Vagina (tissue), 2 donors: Measurements from ENCODE around the gene SCAMP5. TPM values are rescaled to one million over a fixed set of nuclear protein-coding genes. Genes with fewer than 3 reads are reported as not detected.

Source experiments
- DNase-seq, 2 donors: peaks; one replicate each; pipeline ENCODE4 v3.0.0-alpha.2; 2017; ENCODE audit errors: extremely low spot score in 2 of 2
- H3K27ac ChIP-seq: fragments of 200-600 bp; sonication (generic); one replicate; pipeline ENCODE4 v1.5.1; 2019
- H3K27me3 ChIP-seq: fragments of 200-600 bp; sonication (generic); one replicate; pipeline ENCODE4 v1.5.1; 2019
- H3K36me3 ChIP-seq, 2 donors: fragments of 200-600 bp; sonication (generic); one replicate each; pipeline ENCODE4 v1.5.1; 2017 to 2019
- H3K4me1 ChIP-seq: fragments of 200-600 bp; sonication (generic); one replicate; pipeline ENCODE4 v1.5.1; 2019
- H3K4me3 ChIP-seq, 2 donors: fragments of 200-600 bp; sonication (generic); 1 replicate in 1 of 2; 2 replicates in 1 of 2; pipeline ENCODE4 v1.5.1; 2016 to 2019
- H3K9me3 ChIP-seq: fragments of 200-600 bp; sonication (generic); one replicate; pipeline ENCODE4 v1.5.1; 2019
- CTCF ChIP-seq, 3 experiments: fragments of 450-650 bp in 2 of 3; fragments of 200-600 bp in 1 of 3; sonication (generic) in 1 of 3; IDR thresholded peaks; one replicate each; pipeline ENCODE4 v1.5.1; 2017 to 2019; ENCODE audit warnings: antibody characterized with exemption in 3 of 3, mild to moderate bottlenecking in 2 of 3, moderate library complexity in 2 of 3
- POLR2A ChIP-seq, 2 donors: fragments of 450-650 bp; IDR thresholded peaks; one replicate each; pipeline ENCODE4 v1.6.1; 2017; ENCODE audit warnings: antibody characterized with exemption in 2 of 2, mild to moderate bottlenecking in 2 of 2, moderate library complexity in 2 of 2
- POLR2AphosphoS5 ChIP-seq, 2 donors: sonication (generic); formaldehyde crosslinking; IDR thresholded peaks; one replicate each; pipeline ENCODE4 v1.9.0; 2017; ENCODE audit warnings: antibody characterized with exemption in 2 of 2, mild to moderate bottlenecking in 2 of 2, low read depth in 1 of 2; ENCODE audit not compliant: insufficient read depth in 1 of 2
- intact Hi-C: fragments of 100-400 bp; cut with DNase I; formaldehyde crosslinking; loops from one replicate; pipeline ENCODE4 v1.15.1; 2023
- total RNA-seq: library from RNA; depleted of rRNA; stranded (reverse); fragments of >200 nt; gene quantifications from one replicate; pipeline ENCODE4 v1.2.3, GENCODE V29; 2016

The SCAMP5 gene
- total RNA-seq, 1 donor from 2014 or later = 6.6 TPM

DNA sequence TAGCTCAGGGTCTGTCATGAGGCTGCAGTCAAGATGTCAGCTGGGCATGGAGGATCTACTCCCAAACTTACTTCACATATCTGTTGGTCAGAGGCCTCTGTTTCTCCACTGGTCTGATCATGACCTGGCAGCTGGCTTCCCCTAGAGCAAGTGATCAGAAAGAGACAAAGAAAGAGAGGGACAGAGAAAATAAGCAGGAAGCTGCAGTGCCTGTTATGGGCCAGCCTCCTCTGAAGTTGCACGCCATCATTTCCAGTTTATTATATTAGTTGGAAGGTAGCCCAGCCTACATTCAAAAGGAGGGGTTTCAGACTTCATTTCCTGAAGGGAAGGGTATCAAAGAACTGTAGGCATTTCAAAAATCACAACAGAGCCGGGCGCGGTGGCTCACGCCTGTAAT, 33.7 kb upstream of the SCAMP5 start:
- H3K27ac ChIP-seq = no peak overlapping the region
- TF ChIP-seq POLR2A (IDR thresholded peaks at IDR 0.05) (no peak), POLR2AphosphoS5 (IDR thresholded peaks at IDR 0.05; ENCODE audit: insufficient read depth in 1 of 2, low read depth in 1 of 2) (no peak), CTCF (IDR thresholded peaks at IDR 0.05) (no peak)
- DNase-seq = no peak
- H3K27me3 ChIP-seq = no peaks in the 10 kb centered on the region
- H3K4me1 ChIP-seq = peaks cover 23% of the 10 kb centered on the region
- H3K4me3 ChIP-seq = no peak overlapping the region
- H3K36me3 ChIP-seq = no peaks in the 10 kb centered on the region
- no peaks in the 10 kb centered on the region for H3K9me3 ChIP-seq
- intact Hi-C loops = no loop called here

DNA sequence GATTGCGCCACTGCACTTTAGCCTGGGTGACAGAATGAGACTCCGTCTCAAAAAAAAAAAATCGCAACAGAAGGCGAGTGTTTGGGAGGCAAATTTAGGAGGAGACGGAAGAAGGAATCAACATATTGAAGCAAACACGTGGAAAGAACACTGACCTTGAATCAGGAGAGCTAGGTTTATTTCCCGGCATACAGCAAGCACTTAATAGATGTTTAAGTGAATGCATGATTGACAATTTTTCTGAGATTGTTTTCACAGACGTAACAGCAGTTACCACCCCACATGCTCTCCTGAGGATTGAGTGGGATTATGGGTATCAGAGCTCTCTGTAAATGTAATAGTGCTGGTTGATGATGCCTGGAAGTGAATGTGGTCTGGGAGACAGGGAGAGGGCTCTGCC, 33.1 kb upstream of the SCAMP5 start:
- H3K4me1 ChIP-seq = peaks cover 20% of the 10 kb centered on the region
- H3K27me3 ChIP-seq = no peaks in the 10 kb centered on the region
- intact Hi-C loops = no loop called here
- H3K4me3 ChIP-seq = no peak overlapping the region
- no peaks in the 10 kb centered on the region for H3K36me3 ChIP-seq
- H3K27ac ChIP-seq = no peak overlapping the region
- TF ChIP-seq POLR2A (IDR thresholded peaks at IDR 0.05) (no peak), CTCF (IDR thresholded peaks at IDR 0.05) (no peak), POLR2AphosphoS5 (IDR thresholded peaks at IDR 0.05; ENCODE audit: insufficient read depth in 1 of 2, low read depth in 1 of 2) (no peak)
- DNase-seq = no peak
- no peaks in the 10 kb centered on the region for H3K9me3 ChIP-seq

GRCh38 chr15:74962671-74963070, 32.7 kb upstream of the SCAMP5 start:
- intact Hi-C loops = no loop called here
- no peaks in the 10 kb centered on the region for H3K9me3 ChIP-seq
- TF ChIP-seq CTCF (IDR thresholded peaks at IDR 0.05) (no peak), POLR2A (IDR thresholded peaks at IDR 0.05) (no peak), POLR2AphosphoS5 (IDR thresholded peaks at IDR 0.05; ENCODE audit: insufficient read depth in 1 of 2, low read depth in 1 of 2) (no peak)

DNA sequence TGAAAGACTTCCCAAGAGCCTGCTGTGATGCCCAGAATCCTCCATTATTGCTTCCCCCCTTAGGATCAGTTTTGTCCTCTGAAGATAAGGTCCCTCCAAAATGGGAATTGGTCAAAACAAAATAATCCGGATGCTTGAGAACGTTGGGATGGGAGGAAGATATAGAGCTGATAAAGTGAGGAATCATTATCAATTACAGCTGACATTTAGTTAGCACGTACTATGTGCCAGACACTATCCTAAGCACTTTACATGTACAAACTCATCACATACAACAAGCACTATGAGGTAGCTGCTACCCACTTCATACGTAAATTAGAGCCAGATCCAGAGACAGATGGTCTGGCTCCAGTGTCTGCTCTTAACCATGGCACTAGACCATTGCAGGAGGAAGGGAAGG, 32.1 kb upstream of the SCAMP5 start:
- Histone ChIP-seq H3K9me3 (no peaks in the 10 kb centered on the region), H3K4me3 (no peak overlapping the region), H3K27me3 (no peaks in the 10 kb centered on the region), H3K4me1 (peaks cover 10% of the 10 kb centered on the region), H3K36me3 (no peaks in the 10 kb centered on the region), H3K27ac (no peak overlapping the region)
- TF ChIP-seq POLR2AphosphoS5 (IDR thresholded peaks at IDR 0.05; ENCODE audit: insufficient read depth in 1 of 2, low read depth in 1 of 2) (no peak), CTCF (IDR thresholded peaks at IDR 0.05) (no peak), POLR2A (IDR thresholded peaks at IDR 0.05) (no peak)
- intact Hi-C loops = no loop called here
- DNase-seq = no peak

More at GRCh38 chr15:74962671-74963070, 32.7 kb upstream of the SCAMP5 start:
- Histone ChIP-seq H3K4me1 (peaks cover 15% of the 10 kb centered on the region), H3K4me3 (no peak overlapping the region), H3K27me3 (no peaks in the 10 kb centered on the region), H3K36me3 (no peaks in the 10 kb centered on the region), H3K27ac (no peak overlapping the region)
- no peak for DNase-seq

DNA sequence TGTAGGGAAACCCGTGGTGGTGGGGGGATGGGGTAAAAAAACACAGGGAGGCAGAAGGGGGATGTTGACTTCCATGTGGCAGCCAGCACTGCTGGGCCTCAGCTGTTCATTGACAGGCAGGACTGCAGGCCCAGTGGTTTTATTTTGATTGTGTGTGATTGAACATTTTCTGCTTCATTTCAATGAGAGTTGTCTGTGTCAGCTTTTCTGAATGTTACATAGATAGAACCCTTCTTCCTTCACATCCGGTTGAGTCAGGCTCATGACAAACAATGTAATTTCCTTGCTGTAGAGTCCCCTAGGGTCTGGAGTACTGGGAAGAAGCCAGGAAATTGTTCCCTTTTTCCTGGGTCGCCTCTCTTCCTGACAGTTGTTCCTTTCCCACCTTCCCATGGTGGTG, 30.6 kb upstream of the SCAMP5 start:
- Histone ChIP-seq H3K4me1 (no peaks in the 10 kb centered on the region), H3K27ac (no peak overlapping the region), H3K27me3 (no peaks in the 10 kb centered on the region), H3K4me3 (no peak overlapping the region), H3K36me3 (no peaks in the 10 kb centered on the region), H3K9me3 (no peaks in the 10 kb centered on the region)
- DNase-seq = no peak
- intact Hi-C loops = no loop called here
- TF ChIP-seq POLR2A (IDR thresholded peaks at IDR 0.05) (no peak), CTCF (IDR thresholded peaks at IDR 0.05) (no peak), POLR2AphosphoS5 (IDR thresholded peaks at IDR 0.05; ENCODE audit: insufficient read depth in 1 of 2, low read depth in 1 of 2) (no peak)
